Astrocyte of the cerebellum (primary cell): ENCODE measurements around the gene LRRC42.

Experiments used
- DNase-seq: peaks from one replicate; pipeline ENCODE4 v3.0.0-alpha.2; 2011; ENCODE audit warnings: low read depth
- H3K4me3 ChIP-seq: 2 replicates; pipeline ENCODE4 v1.5.1; 2011; ENCODE audit warnings: mild to moderate bottlenecking, low read depth, low read length, moderate library complexity
- CTCF ChIP-seq: IDR thresholded peaks from 2 replicates; pipeline ENCODE4 v1.5.1; 2012; ENCODE audit warnings: low read length, low read depth, moderate library complexity, mild to moderate bottlenecking; ENCODE audit errors: missing control alignments
- in situ Hi-C: cut with HindIII; loops from 2 replicates; pipeline ENCODE4 v1.10.0; 2017; ENCODE audit warnings: low sequenced_read_pairs

Gene LRRC42

GRCh38 chr1:54010415-54011117, 64.4 kb downstream of the LRRC42 start:
- DNase-seq: no peak
- no peak overlapping the region for H3K4me3 ChIP-seq
- no peak for TF ChIP-seq CTCF
- in situ Hi-C loops: no loop called here

GRCh38 chr1:54011316-54012007, 65.3 kb downstream of the LRRC42 start:
- TF ChIP-seq CTCF: no peak
- in situ Hi-C loops: no loop called here
- H3K4me3 ChIP-seq: no peak overlapping the region
- no peak for DNase-seq

DNA sequence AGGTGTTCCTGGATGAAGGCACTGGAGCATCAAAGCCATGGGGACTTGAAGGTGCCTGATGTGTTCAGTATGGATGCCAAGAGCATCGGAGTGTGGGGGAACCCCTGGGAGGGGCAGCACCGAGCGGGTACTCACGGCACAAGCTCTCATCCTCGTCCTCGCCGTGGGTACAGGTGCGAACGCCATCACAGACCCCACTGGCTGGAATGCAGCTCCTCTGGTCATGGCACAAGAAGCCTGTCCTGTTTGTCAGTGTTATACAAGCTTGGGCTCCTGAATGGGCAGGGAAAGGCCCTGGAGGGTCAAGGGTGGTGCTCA, 65.8 kb downstream of the LRRC42 start:
- in situ Hi-C loops: no loop called here
- H3K4me3 ChIP-seq: no peak overlapping the region
- no peak for DNase-seq
- no peak for TF ChIP-seq CTCF

DNA sequence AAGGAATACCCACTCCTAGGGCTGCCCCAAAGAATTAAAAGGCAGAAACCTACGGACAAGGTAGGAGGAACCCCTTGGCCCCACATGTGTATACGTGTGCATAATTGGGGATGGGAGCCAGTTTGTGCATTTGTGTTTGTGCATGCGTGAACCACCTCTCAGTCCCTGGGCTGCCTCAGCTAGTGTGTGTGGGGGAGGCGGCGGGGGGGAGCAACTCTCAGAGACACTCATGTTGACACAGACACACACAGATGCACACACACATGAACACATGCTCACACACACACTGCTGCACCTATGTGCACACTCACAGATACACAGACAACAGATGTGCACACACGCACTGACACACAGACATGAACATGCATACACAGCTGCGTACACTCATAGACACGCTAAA, 66.7 kb downstream of the LRRC42 start:
- TF ChIP-seq CTCF: no peak
- H3K4me3 ChIP-seq: no peak overlapping the region
- in situ Hi-C loops: no loop called here
- DNase-seq: no peak

- H3K4me3 ChIP-seq: no peak overlapping the region
- TF ChIP-seq CTCF: no peak
- DNase-seq: no peak
- in situ Hi-C loops: no loop called here
Observed at GRCh38 chr1:54013393-54014008, 67.4 kb downstream of the LRRC42 start.

DNA sequence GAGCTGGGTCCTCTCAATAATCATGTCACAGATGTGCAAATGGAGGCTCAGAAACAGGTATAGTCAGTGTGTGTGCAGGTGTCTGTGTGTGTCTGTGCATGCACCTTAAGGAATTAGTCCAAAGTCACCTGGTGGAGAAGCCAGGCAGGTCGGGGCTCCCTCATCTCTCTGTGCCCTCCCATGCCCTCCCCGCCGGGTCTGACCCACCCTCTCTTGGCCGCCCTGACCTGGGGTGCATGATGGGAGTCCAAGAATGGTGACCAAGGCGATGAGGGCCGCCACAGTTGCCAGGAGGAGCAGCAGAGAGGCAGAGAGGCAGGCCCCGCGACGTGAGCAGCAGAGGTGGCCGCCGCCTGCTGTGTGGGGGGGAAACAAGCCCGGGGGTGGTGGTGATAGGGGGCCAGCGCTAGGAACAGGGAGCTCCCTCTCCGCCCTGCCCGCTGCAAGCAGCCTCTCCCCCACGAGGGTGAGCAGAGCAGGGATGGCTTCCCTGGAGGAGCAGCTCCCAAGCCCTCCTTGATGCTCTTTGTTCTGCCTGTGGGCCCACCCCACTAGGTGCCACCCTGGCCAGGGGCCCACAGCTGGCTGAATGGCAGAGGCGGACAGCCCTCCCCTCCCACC, 68.0 kb downstream of the LRRC42 start:
- DNase-seq: no peak
- no peak overlapping the region for H3K4me3 ChIP-seq
- in situ Hi-C loops: no loop called here
- no peak for TF ChIP-seq CTCF
